Measurements from ENCODE around the gene GPR25.

The GPR25 gene

GRCh38 chr1:200856716-200857357, 15.9 kb upstream of the GPR25 start:
- Histone ChIP-seq H3K4me1 (ENCODE audit: control insufficient read depth, low read length) (no peaks in the 10 kb centered on the region), H3K4me2 (ENCODE audit: low read length) (no peak overlapping the region), H4K20me1 (ENCODE audit: control insufficient read depth, insufficient read depth, low read depth, low read length) (no peaks in the 10 kb centered on the region), H3K27me3 (ENCODE audit: control insufficient read depth, low read length) (no peaks in the 10 kb centered on the region), H3K4me3 (ENCODE audit: low read length) (no peak overlapping the region), H3K9me3 (ENCODE audit: control insufficient read depth, insufficient read depth, low read length) (no peaks in the 10 kb centered on the region), H3K27ac (ENCODE audit: low read depth, low read length) (no peak overlapping the region), H3K9me2 (replicated peaks; ENCODE audit: control insufficient read depth, low read length) (no peaks in the 10 kb centered on the region), H3K36me3 (ENCODE audit: control insufficient read depth, low read length) (peaks cover 38% of the 10 kb centered on the region), H3F3A (ENCODE audit: control insufficient read depth, insufficient read depth) (no peaks in the 10 kb centered on the region), H3K79me2 (ENCODE audit: control insufficient read depth, low read length) (no peaks in the 10 kb centered on the region)
- TF ChIP-seq CTCF (IDR thresholded peaks at IDR 0.05; ENCODE audit: low read depth, low read length, poor library complexity, severe bottlenecking) (no peak), EZH2phosphoT487 (IDR thresholded peaks at IDR 0.05; ENCODE audit: borderline replicate concordance, low read length) (no peak)

- TF ChIP-seq CTCF (IDR thresholded peaks at IDR 0.05; ENCODE audit: low read depth, low read length, poor library complexity, severe bottlenecking) (no peak), EZH2phosphoT487 (IDR thresholded peaks at IDR 0.05; ENCODE audit: borderline replicate concordance, low read length) (no peak)
Measured at GRCh38 chr1:200857804-200858203, 15.0 kb upstream of the GPR25 start.

GRCh38 chr1:200861937-200862647, 10.7 kb upstream of the GPR25 start:
- Histone ChIP-seq H3K27me3 (ENCODE audit: control insufficient read depth, low read length) (0 out of 2 replicates have a peak, but pooled peaks cover 1% of the 10 kb centered on the region), H3F3A (ENCODE audit: control insufficient read depth, insufficient read depth) (0 out of 2 replicates have a peak, but pooled peaks cover 2% of the 10 kb centered on the region), H3K4me1 (ENCODE audit: control insufficient read depth, low read length) (no peaks in the 10 kb centered on the region), H3K36me3 (ENCODE audit: control insufficient read depth, low read length) (peaks cover 15% of the 10 kb centered on the region), H3K4me2 (ENCODE audit: low read length) (no peak overlapping the region), H4K20me1 (ENCODE audit: control insufficient read depth, insufficient read depth, low read depth, low read length) (no peaks in the 10 kb centered on the region), H3K79me2 (ENCODE audit: control insufficient read depth, low read length) (no peaks in the 10 kb centered on the region), H3K4me3 (ENCODE audit: low read length) (no peak overlapping the region), H3K9me3 (ENCODE audit: control insufficient read depth, insufficient read depth, low read length) (no peaks in the 10 kb centered on the region), H3K9me2 (replicated peaks; ENCODE audit: control insufficient read depth, low read length) (no peaks in the 10 kb centered on the region), H3K27ac (ENCODE audit: low read depth, low read length) (no peak overlapping the region)
- TF ChIP-seq CTCF (IDR thresholded peaks at IDR 0.05; ENCODE audit: low read depth, low read length, poor library complexity, severe bottlenecking) = no peak
- TF ChIP-seq EZH2phosphoT487 (IDR thresholded peaks at IDR 0.05; ENCODE audit: borderline replicate concordance, low read length) = no peak

More at GRCh38 chr1:200857804-200858203, 15.0 kb upstream of the GPR25 start:
- Histone ChIP-seq H3K4me3 (ENCODE audit: low read length) (no peak overlapping the region), H3K27me3 (ENCODE audit: control insufficient read depth, low read length) (no peaks in the 10 kb centered on the region), H3K27ac (ENCODE audit: low read depth, low read length) (no peak overlapping the region), H3K4me2 (ENCODE audit: low read length) (no peak overlapping the region), H3F3A (ENCODE audit: control insufficient read depth, insufficient read depth) (no peaks in the 10 kb centered on the region), H3K36me3 (ENCODE audit: control insufficient read depth, low read length) (peaks cover 33% of the 10 kb centered on the region), H3K79me2 (ENCODE audit: control insufficient read depth, low read length) (no peaks in the 10 kb centered on the region), H3K9me3 (ENCODE audit: control insufficient read depth, insufficient read depth, low read length) (no peaks in the 10 kb centered on the region), H3K9me2 (replicated peaks; ENCODE audit: control insufficient read depth, low read length) (no peaks in the 10 kb centered on the region), H3K4me1 (ENCODE audit: control insufficient read depth, low read length) (no peaks in the 10 kb centered on the region), H4K20me1 (ENCODE audit: control insufficient read depth, insufficient read depth, low read depth, low read length) (no peaks in the 10 kb centered on the region)

All from DOHH2 (cell line).